NCI-H1694 (cell line): Measurements from ENCODE around the gene CEP164.

Source experiments
- DNase-seq: peaks from one replicate; lab custom pipeline; 2025; lab: John Stamatoyannopoulos, UW

CEP164 gene

DNA sequence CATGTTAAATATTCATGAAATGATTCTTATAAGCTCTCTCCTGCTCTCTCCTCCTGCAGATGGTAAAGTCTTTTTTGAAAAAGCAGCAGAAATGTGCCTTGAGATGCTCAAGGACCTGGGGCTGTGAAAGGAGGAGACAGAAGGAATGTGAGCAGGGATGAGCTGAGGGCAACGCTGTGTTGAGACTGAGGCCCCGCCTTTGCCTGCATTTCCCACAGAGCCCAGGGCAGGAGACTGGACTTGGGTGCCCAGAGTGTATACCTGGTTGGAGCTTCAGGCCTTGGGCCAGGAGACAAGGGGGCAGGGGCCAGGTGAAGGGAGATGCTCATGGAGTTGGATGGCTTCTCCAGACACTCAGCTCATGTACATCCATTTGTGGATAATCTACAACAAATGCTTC, 39.2 kb downstream of the CEP164 start:
- no peak for DNase-seq

DNA sequence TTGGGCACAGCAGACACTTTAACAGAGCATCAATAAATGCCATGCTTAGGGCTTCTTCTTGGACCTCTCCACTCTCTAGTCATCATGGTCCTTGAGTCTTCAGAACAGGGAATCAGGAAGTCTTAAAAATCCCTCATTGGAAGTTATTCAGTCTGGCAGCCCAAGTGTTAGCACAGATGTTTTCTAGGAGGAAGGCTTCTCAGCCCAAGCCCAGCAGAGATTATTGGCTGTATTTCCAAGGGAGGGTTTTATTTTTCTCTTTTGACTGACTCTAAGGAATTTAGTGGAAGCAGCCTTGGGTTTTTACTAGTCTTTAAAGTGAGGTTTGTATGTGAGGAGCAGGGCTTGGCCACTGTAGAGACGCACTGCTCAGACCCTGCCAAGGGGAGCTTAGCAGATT, 41.9 kb downstream of the CEP164 start:
- no peak for DNase-seq

DNA sequence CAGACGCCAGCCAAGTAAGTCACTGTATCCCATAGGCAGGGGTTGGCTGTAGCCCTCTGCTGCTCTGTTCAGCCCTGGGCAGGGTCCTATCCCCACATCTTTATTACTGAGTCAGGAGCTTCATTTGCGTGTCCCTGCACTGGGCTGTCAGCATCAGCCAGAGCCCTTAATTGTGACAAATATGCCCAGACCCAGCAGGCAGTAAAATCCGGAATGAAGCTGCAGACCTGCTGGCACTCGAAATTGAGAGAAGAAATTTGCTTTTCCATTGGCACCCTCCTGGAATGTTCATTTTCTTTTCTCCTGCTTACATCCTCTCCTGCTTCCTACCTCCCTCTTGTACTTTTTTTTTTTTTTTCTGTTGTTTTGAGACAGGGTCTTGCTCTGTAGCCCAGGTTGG, 43.8 kb downstream of the CEP164 start:
- no peak for DNase-seq

DNA sequence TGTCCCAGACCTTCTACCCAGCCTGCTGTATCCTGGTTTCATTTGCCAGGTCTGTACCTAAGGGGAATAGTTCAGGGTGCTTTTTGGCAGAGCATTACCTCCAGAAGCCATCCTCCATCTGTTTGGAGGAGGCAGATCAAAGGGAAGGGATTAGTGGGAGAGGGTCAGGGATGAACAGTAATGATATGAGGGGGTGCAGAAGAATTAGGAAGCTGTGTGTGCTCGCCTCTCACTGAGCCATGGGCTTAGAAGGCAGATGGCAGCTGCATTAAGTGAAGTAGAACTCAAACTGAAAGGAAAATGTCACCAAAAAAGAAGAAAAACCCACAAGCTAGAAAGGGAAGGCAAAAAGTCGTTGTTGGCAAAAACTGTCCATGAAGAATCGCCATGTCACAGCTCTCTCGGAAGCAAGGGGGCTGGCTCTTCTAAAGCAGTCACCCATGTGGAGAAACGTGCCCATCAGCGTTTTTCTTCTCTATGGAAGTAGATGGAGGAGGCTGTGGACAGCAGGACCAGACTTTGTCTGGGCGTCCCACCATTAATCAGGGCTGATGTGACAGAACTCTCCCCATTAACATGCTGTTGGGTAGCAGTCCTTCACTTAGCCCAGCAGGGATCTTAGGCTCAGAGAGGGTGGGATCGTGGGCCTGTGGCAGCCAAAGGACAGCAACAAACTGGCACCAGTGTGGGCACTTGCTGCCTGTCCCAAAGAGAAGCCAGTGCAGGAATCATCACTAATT, 46.8 kb downstream of the CEP164 start:
- peak; percentile 6 for DNase-seq

DNA sequence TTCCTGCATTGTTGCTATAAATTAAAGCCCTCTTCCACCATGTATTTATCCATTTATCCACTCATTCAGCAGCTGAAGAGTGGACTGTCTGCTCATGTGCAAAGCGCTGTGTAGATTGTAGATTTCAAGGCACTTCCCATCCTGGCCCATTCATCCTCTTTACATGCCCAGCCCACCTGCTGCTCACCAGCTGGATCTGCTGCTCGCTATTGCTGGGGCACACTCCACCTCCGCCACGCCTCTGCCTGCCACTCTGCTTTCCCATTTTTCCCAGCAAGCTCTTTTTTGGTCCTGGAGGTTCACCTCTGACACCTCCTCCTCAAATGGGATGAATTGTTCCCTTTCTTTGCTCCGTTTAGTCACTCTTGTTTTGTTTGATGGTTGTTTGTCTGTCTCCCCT, 48.3 kb downstream of the CEP164 start:
- peak; percentile 8 for DNase-seq

DNA sequence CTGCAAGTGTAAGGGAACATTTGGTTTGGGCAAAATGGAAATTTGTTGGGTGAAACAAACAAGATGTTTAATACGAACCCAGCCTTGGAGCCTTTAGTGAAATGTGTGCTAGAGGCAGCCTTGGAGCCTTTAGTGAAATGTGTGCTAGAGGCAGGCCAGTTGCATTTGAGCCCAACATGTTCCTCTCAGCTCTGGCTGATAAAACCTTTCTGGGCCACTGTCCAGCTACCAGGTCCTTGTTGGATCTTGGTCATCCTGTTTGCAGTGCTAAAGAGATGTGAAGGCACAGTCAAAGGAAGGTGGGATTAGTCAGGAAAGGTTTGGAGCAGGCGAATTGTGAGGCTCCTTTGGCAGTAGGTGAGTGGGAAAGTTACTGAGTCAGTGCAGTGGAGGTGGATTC, 48.9 kb downstream of the CEP164 start:
- DNase-seq = no peak

DNA sequence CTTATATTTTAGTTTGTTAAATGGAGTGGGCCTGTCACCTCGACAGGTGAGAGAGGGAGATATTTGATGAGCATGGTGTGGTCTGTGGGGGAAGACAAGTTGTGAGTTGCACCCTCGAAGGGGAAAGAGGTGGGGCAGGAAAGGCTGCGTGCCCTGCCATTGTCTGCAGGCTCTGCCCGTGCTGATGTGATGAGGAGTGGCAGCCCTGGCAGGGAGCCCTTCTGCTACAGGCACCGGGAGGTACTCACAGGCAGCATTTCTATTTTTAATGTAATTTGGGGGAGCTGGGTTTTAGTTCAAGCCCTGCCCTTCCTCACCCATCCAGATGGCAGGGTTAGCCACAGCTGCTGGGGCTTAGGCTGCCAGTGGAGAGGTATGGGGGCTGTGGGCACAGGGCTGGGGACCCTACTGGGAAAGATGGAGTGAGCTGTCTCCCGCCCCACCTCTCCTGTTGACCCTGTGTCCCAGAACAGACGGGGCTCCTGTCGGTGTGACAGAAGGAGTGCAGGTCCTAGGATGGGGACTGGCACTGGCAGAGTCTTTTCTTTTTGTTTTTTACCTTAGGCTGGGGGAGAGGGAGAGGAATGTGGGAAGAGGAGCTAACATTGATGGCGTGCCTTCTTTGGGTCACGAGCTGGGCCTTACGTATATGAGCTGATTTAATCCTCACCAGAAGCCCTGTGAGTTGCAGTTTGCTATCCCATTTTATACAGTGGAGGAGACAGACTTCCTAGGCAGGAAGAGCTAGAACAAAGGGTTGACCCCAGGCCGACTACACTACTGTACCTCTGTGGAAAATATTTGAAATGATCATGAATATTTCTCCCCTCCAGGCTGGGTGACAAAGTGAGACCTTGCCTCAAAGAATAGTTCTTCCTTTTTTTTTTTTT, 51.6 kb downstream of the CEP164 start:
- peak; percentile 7 for DNase-seq

DNA sequence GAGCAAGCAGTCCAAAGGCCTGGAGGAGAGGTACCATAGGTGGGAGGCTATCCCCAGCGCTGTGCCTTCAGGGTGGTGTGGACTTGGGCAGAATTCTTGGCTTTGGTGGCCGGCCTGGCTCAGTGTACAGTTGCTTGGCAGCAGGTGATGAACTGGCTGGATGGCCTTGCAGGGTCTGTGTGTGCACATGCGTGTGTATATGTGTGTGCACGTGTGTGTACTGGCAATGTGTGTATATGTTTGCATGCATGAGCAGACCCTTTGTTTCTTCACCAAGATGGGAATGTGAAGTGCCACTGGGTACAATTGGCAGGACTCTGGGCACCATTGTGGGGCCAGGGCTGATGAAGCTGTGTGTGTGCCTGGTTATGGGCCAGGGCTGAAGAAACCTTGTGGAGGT, 53.0 kb downstream of the CEP164 start:
- DNase-seq = no peak

DNA sequence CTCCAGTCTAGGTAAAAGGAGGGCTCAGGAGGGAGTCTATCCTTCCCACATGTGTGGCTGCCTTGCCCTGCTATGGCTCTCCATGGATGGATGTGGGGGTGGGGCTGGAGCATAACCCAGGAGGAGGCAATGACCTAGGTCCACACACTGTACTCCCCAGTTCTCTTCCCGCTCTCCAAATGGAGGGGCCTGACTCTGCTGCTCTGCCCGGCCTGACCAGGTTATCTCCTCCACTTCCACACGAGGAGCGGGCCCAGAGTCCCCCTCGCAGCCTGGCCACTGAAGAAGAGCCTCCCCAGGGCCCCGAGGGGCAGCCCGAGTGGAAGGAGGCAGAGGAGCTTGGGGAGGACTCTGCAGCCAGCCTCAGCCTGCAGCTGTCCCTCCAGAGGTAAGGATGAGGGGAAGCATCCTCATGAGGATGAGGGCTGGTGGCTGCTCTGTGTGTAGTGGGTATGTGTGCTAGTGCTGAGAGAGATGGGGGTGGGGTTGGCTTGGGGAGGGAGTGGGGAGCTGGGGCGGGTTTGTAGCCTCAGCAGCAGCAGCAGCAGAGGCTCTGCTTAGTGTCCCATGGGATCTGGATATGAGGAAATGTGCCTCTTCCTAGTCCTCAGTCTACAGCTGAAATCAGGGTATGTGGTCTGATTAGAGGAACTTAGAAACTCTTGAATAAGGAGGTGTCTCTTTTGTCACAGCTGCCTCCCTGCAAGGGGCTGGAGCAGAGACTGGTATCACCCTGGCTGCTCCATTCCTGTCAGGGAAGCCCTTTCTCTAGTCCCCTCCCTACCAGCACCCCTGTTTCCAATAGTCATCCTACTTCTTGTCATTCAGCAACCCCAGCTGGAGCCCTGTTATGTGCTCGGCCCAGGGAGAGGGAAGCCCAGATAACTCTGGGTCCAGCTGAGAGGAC, 54.1 kb downstream of the CEP164 start:
- no peak for DNase-seq

DNA sequence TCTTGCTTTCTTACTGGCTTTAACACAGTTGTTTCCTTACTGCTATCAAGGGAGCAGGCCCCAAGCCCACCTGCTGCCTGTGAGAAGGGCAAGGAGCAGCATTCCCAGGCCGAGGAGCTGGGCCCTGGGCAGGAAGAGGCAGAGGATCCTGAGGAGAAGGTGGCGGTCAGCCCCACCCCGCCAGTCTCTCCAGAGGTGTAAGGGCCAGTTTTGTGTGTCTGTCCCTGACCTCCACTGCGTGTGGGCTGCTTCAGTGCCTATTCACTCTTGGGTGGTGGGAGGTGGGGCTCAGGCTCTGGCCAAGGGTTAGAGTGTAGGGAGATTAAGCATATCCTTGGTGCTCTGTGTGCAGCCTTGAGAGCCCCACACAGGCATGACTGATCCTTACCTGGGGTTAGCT, 55.1 kb downstream of the CEP164 start:
- no peak for DNase-seq

DNA sequence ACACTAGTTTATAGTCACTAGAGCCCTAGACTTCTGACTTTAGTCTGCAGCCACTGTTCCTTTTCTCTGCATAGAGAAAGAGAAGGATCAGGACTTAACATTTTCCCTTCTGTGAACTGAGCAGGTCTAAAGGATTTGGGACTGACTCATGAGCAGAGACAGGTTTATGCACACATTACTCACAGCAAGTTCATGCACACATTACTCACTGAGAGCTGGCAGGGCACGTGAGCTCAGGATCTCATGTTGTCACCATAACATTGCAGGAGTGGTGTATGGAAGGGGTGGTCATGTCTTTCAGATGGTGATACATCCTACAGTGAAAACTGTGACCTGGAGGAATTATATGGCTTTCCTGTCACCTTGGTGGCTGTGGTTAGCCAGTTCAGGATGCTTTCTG, 56.4 kb downstream of the CEP164 start:
- no peak for DNase-seq

DNA sequence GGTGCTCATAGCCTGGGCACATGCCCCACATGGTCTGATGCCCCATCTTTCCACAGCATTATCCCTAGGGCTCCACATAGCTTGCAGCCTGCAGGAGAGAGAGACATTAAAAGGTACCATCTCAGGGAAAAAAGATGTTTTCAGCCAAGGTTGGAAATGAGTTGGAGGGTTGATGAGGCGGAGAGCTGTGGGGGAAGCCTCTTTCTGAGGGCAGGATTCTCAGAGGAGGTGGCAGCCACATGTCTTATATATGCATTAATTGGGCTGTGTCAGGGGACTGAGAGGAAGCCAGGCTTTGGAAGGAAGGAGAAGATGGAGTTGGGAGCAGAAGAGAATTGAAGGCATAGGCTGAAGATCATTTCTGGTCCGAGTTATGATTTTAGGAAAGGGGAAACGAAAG, 57.8 kb downstream of the CEP164 start:
- DNase-seq = no peak

DNA sequence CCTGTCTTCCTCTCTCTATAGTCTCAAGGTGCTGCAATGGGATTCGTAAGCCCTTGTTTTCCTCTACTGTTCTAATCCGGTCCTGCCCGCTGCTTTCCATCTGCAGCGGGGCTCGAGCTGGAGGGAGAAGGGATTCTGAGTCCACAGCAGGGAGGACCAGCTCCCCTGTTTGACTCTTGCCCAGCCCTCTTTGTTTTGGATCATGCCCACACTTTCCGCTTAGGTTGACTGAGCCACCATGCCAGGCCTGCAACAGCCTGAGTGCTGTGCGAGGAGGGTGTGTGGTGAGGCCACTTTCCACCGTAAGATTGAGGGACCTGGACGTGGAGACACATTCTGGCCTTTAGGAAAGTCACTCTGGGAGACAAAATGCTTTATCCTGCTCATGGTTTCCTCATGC, 58.3 kb downstream of the CEP164 start:
- no peak for DNase-seq

DNA sequence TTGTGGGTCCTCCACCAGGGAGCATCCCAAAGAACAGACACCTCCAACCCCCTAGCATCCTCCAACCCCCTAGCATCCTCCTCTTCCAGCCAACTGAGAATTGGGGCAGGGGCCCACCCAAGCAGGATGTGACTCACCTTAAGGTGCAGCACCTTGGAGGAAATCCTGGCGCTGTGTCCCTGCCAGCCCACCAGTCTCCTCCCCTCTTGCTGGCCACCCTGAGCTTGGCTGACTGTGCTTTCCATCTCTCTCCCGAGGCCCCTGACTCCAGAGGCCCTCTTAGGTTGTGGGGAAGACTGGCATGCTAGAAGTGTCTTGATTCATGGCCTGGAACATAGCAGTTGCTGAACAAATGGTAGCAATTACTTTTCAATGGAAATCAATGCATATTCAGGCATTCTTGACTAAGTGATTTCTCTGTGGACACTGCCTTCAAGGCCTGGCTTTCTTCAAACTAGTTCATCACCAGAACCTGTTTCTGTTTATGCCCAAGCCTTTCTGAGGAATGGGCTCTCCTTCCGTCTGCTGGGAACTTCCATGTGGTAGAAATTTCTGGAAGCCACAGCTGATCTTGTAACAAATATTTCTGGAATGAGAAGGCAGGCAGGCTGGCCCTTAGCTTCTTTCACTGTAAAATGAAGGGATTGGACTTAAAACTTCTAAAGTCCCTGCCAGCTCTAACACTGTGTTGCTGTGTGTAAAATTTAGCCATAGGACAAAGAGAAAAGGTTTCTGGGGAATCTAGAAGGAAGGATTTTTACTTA, 60.5 kb downstream of the CEP164 start:
- no peak for DNase-seq

DNA sequence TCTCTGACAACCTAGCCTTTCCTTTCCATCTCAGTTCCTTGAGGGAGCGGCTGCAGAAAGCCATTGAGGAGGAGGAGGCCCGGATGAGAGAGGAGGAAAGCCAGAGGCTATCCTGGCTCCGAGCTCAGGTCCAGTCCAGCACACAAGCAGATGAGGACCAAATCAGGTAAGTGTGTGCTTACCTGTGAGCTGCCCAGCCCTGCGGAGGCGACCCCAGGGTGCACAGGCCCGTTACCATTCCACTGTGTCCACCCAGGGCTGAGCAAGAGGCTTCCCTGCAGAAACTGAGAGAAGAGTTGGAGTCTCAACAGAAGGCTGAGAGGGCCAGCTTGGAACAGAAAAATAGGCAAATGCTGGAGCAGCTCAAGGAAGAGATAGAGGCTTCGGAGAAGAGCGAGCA, 63.1 kb downstream of the CEP164 start:
- DNase-seq = no peak

DNA sequence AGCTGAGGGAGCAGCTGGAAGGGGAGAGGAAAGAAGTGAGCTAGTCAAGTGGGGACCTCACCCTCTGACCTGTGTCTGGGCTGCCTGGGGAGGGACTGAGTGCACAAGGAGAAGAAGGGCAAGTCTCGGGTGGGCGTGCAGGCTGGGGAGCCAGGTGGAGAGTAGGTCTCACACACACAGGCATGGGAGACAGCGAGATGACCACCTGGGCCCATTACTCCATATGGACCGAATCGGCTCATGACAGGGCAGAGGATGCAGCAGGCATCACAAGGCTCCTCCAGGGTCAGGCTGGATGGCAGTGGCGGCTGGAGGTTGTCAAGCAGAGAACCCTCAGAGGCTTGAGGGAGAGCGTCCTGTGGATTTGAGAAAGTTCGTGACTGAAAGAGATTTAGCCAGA, 63.5 kb downstream of the CEP164 start:
- no peak for DNase-seq

DNA sequence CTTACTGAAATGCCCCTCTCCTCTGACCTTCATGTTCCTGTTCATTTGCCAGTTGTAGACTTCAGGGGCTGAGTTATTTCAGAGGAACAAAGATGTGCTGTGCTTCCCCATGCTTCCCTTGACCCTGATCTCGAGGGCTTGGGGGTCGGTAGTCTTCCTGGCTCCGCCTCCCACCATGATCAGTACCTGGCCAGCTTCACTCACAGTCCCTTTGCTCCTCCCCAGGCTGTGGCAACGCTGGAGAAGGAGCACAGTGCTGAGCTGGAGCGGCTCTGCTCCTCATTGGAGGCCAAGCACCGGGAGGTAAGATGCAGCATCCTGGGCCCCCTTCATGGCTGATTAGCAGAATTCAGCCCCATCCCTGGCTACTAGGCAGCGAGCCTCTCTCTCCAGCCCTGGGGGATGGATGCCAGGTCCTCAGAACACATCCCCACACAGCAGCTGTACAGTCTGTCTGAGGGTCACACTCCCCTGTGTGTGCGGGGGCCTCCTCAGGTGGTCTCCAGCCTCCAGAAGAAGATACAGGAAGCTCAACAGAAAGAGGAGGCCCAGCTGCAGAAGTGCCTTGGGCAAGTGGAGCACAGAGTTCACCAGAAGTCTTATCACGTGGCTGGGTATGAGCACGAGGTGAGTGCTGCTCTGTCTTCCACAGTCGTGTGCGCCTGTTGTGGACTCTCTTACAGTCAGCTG, 64.5 kb downstream of the CEP164 start:
- DNase-seq = no peak

DNA sequence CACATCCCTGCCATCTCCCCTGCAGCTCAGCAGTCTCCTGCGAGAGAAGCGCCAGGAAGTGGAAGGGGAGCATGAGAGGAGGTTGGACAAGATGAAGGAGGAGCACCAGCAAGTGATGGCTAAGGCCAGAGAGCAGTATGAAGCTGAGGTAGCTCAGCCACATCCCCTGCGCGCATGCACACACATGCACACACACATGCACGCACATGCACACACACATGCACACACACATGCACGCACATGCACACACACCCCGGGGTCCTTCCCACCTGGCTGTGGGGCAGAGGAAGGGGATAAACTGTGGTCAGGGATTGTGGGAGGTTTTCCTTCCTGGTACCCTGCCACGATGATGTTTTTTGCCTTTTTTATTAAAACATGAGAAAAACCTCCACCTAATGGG, 65.3 kb downstream of the CEP164 start:
- no peak for DNase-seq

DNA sequence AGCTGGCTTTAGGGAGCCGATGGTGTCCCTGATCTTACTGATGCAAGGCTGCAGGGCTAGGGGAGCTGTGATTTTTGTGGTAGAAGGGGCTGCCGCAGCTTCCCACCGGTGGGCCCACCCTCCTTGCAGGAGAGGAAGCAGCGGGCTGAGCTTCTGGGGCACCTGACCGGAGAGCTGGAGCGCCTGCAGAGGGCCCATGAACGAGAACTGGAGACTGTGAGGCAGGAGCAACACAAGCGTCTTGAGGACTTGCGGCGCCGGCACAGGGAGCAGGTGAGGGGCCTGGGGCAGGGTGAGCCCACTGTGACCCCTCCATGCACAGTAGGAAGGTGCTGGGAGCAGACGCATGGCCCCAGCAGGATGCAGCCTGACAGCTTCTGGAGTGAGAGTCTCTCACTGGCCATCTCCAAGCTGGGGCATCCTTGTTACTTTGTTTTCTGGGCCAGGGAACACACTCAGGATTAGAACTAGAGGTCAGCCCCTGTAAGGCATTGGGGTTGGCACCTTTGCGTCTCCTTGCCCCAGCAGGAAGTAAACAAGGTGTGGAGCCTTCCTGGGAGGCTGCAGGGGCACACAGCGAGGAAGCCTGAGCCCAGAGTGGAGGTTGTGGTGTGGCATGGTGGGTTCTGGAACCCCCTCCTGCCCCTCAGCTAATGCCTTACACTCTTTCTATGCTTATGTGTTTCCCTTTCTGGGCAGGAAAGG, 66.7 kb downstream of the CEP164 start:
- no peak for DNase-seq

DNA sequence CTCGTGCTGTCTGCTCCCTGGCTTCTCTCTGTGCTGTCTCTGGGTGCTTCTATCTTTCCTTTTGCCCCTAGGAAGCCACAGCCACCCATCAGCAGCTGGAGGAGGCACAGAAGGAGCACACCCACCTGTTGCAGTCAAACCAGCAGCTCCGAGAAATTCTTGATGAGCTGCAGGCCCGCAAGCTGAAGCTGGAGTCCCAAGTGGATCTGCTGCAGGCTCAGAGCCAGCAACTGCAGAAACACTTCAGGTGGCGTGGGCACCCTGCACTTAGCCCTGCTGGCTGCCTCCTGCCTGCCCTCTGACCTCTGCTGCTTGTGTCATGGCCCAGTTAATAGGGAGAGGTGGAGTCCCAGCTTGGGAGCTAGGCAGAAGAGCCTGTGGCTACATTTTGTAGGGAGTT, 67.8 kb downstream of the CEP164 start:
- no peak for DNase-seq
